Gastroesophageal sphincter (tissue), 3 donors: ENCODE results near the gene TNIP1.

Source experiments
- CTCF ChIP-seq, 4 experiments: fragments of 200-600 bp in 2 of 4; fragments of 450-650 bp in 2 of 4; sonication (generic) in 1 of 4; IDR thresholded peaks; one replicate each; pipeline ENCODE4 v1.5.1; 2017 to 2019; ENCODE audit warnings: antibody characterized with exemption in 4 of 4, mild to moderate bottlenecking in 2 of 4, moderate library complexity in 2 of 4
- POLR2AphosphoS5 ChIP-seq: sonication (generic); formaldehyde crosslinking; IDR thresholded peaks from one replicate; pipeline ENCODE4 v1.6.1; 2017; ENCODE audit warnings: antibody characterized with exemption

DNA sequence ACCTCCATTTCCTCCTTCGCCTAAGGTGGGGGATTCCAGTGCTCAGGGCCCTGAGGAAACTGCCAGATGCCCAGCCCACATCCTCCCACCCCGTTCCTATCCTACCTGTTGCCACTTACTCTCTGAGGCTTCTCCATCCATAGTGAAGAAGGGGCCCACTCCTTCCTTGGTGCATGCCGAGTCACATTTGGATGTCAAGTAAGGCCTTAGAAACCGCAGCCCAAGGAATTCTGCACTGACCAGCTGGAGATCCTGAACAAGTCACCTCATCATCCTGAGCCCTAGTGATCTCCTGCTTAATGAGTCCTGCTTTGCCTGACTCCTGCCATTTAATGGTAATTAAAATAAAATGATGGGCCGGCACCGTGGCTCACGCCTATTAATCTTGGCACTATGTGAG, 6.7 kb upstream of the TNIP1 start:
- no peak for TF ChIP-seq CTCF (IDR thresholded peaks at IDR 0.05)
- no peak for TF ChIP-seq POLR2AphosphoS5
